ENCODE data around the gene TSPAN32. TPM values are rescaled to one million over a fixed set of nuclear protein-coding genes. Genes with fewer than 3 reads are reported as not detected.

TSPAN32 gene
- total and polyA plus RNA-seq, 10 donors = 10.6 to 21.8 (median 17.5) TPM

- H3K4me3 ChIP-seq = no peak overlapping the region
- peaks cover 7 to 55% (median 37%) of the 10 kb centered on the region in 7 donors for H3K27me3 ChIP-seq (replicated peaks in 1 of 7)
- no peak for DNase-seq
- intact Hi-C loops (cut with DNase I; ENCODE audit: low total_unique reads) = no loop called here
- 85 to 95% (median 93%) methylated on average over 15 of the region's 15 CpGs for WGBS, 5 donors
- TF ChIP-seq POLR2AphosphoS5 (IDR thresholded peaks at IDR 0.05) = no peak
- no peak for TF ChIP-seq POLR2A (IDR thresholded peaks at IDR 0.05)
- TF ChIP-seq CTCF (IDR thresholded peaks at IDR 0.05 in 8 of 11, conservative IDR thresholded peaks at IDR 0.05 in 3 of 11) = no peak
- no peaks in the 10 kb centered on the region for H3K36me3 ChIP-seq
- H3K9me3 ChIP-seq = no peaks in the 10 kb centered on the region
- H3K27ac ChIP-seq = no peak overlapping the region
- H3K4me1 ChIP-seq = peaks cover 10 to 35% (median 31%) of the 10 kb centered on the region in 6 donors
Measured at GRCh38 chr11:2273311-2273710, 28.5 kb upstream of the TSPAN32 start.

GRCh38 chr11:2273771-2274170, 28.0 kb upstream of the TSPAN32 start:
- Histone ChIP-seq H3K27me3 (replicated peaks in 1 of 7) (peaks cover 7 to 51% (median 34%) of the 10 kb centered on the region in 7 donors), H3K4me3 (no peak overlapping the region), H3K9me3 (peaks cover 0 to under 1% (median 0%) of the 10 kb centered on the region in 8 donors), H3K36me3 (no peaks in the 10 kb centered on the region), H3K27ac (no peak overlapping the region), H3K4me1 (peaks cover 7 to 30% (median 26%) of the 10 kb centered on the region in 6 donors)
- TF ChIP-seq POLR2A (IDR thresholded peaks at IDR 0.05) (no peak), POLR2AphosphoS5 (IDR thresholded peaks at IDR 0.05) (no peak), CTCF (IDR thresholded peaks at IDR 0.05 in 8 of 11, conservative IDR thresholded peaks at IDR 0.05 in 3 of 11) (no peak)
- no peak for DNase-seq
- intact Hi-C loops (cut with DNase I; ENCODE audit: low total_unique reads) = no loop called here
- 82 to 90% (median 86%) methylated on average over 12 of the region's 12 CpGs for WGBS, 5 donors

GRCh38 chr11:2275334-2276279, 26.2 kb upstream of the TSPAN32 start:
- Histone ChIP-seq H3K9me3 (peaks cover 0 to 19% (median 12%) of the 10 kb centered on the region in 8 donors), H3K27me3 (replicated peaks in 1 of 7) (peaks cover 2 to 32% (median 16%) of the 10 kb centered on the region in 7 donors), H3K4me3 (no peak overlapping the region), H3K36me3 (no peaks in the 10 kb centered on the region), H3K27ac (no peak overlapping the region), H3K4me1 (peaks cover 3 to 12% (median 8%) of the 10 kb centered on the region in 6 donors)
- no peak for DNase-seq
- TF ChIP-seq POLR2AphosphoS5 (IDR thresholded peaks at IDR 0.05) = no peak
- intact Hi-C loops (cut with DNase I; ENCODE audit: low total_unique reads) = no loop called here
- WGBS, 5 donors = 86 to 93% (median 90%) methylated on average over 28 to 30 of the region's 30 CpGs

- WGBS, 5 donors = 81 to 95% (median 94%) methylated on average over 14 of the region's 14 CpGs
- Histone ChIP-seq H3K4me1 (peaks cover 0 to 4% (median under 1%) of the 10 kb centered on the region in 6 donors), H3K27me3 (replicated peaks in 1 of 7) (peaks cover 2 to 24% (median 8%) of the 10 kb centered on the region in 7 donors), H3K36me3 (no peaks in the 10 kb centered on the region), H3K27ac (peak overlapping the region in 2 of 8 donors; percentile 3 to 27), H3K9me3 (peaks cover 0 to 27% (median 21%) of the 10 kb centered on the region in 8 donors), H3K4me3 (no peak overlapping the region)
- no peak for DNase-seq
- TF ChIP-seq POLR2AphosphoS5 (IDR thresholded peaks at IDR 0.05) (no peak), POLR2A (IDR thresholded peaks at IDR 0.05) (no peak), CTCF (IDR thresholded peaks at IDR 0.05 in 8 of 11, conservative IDR thresholded peaks at IDR 0.05 in 3 of 11) (no peak)
- intact Hi-C loops (cut with DNase I; ENCODE audit: low total_unique reads) = no loop called here
Measured at GRCh38 chr11:2276280-2277007, 25.4 kb upstream of the TSPAN32 start.
